Spleen (tissue), 11 donors: ENCODE measurements around the gene AIG1. TPM values are rescaled to one million over a fixed set of nuclear protein-coding genes. Genes with fewer than 3 reads are reported as not detected.
"Not testable (repeated sequence)": the region's sequence is repeated elsewhere in the genome, so short reads cannot be mapped to it uniquely, and the experiment has no call there.

ENCODE experiments used
- DNase-seq: peaks from one replicate; pipeline ENCODE4 v3.0.0-alpha.2; 2020
- H3K27ac ChIP-seq, 8 donors: fragments of 200-600 bp; sonication (generic) in 7 of 8; 1 replicate in 4 of 8; 2 replicates in 4 of 8; pipeline versions ENCODE4 v1.5.0 to v1.8.0; 2016 to 2021; ENCODE audit warnings: inconsistent platforms in 4 of 8, mild to moderate bottlenecking in 4 of 8, moderate library complexity in 1 of 8
- H3K27me3 ChIP-seq, 7 donors: fragments of 200-600 bp; sonication (generic) in 6 of 7; replicated peaks in 1 of 7; 1 replicate in 4 of 7; 2 replicates in 3 of 7; pipeline versions ENCODE4 v1.5.0 to v1.8.0; 2016 to 2021; ENCODE audit warnings: inconsistent platforms in 3 of 7, mild to moderate bottlenecking in 1 of 7
- H3K36me3 ChIP-seq, 6 donors: fragments of 200-600 bp; sonication (generic) in 5 of 6; 1 replicate in 4 of 6; 2 replicates in 2 of 6; pipeline versions ENCODE4 v1.5.0 to v1.8.0; 2016 to 2021; ENCODE audit warnings: inconsistent platforms in 2 of 6
- H3K4me1 ChIP-seq, 6 donors: fragments of 200-600 bp; sonication (generic) in 5 of 6; 1 replicate in 3 of 6; 2 replicates in 3 of 6; pipeline versions ENCODE4 v1.5.0 to v1.8.0; 2016 to 2021; ENCODE audit warnings: inconsistent platforms in 3 of 6
- H3K4me3 ChIP-seq, 8 donors: fragments of 200-600 bp; sonication (generic) in 7 of 8; 1 replicate in 4 of 8; 2 replicates in 4 of 8; pipeline versions ENCODE4 v1.5.0 to v1.8.0; 2016 to 2021; ENCODE audit warnings: inconsistent platforms in 4 of 8, mild to moderate bottlenecking in 4 of 8, moderate library complexity in 2 of 8
- H3K9me3 ChIP-seq, 8 donors: fragments of 200-600 bp; sonication (generic) in 7 of 8; 1 replicate in 4 of 8; 2 replicates in 4 of 8; pipeline versions ENCODE4 v1.5.0 to v1.8.0; 2016 to 2021; ENCODE audit warnings: inconsistent platforms in 4 of 8
- CTCF ChIP-seq, 11 experiments: fragments of 200-600 bp in 7 of 11; fragments of 450-650 bp in 4 of 11; sonication (generic) in 4 of 11; IDR thresholded peaks in 8 of 11; conservative IDR thresholded peaks in 3 of 11; 1 replicate in 7 of 11; 2 replicates in 4 of 11; pipeline versions ENCODE4 v1.4.0 to v1.8.0; 2016 to 2021; ENCODE audit warnings: antibody characterized with exemption in 11 of 11, inconsistent platforms in 4 of 11, mild to moderate bottlenecking in 1 of 11
- POLR2A ChIP-seq, 3 donors: fragments of 450-650 bp; IDR thresholded peaks; one replicate each; pipeline ENCODE4 v1.5.1; 2017; ENCODE audit warnings: antibody characterized with exemption in 3 of 3, mild to moderate bottlenecking in 1 of 3
- POLR2AphosphoS5 ChIP-seq, 3 donors: sonication (generic); formaldehyde crosslinking; IDR thresholded peaks; one replicate each; pipeline ENCODE4 v1.5.1; 2017; ENCODE audit warnings: antibody characterized with exemption in 3 of 3
- WGBS, 5 donors: extraction: QIAGEN DNeasy Blood & Tissue Kit in 3 of 5; methylation state at CpG; one replicate each; pipeline versions ENCODE4 v1.1.5 to v1.1.7; 2013 to 2018; 5-methylcytosine and 5-hydroxymethylcytosine counted together
- intact Hi-C: fragments of 100-400 bp; cut with DNase I; formaldehyde crosslinking; loops from one replicate; pipeline ENCODE4 v1.15.0; 2023; ENCODE audit warnings: low total_unique reads
- polyA plus RNA-seq, 3 donors: library from polyadenylated mRNA; stranded (reverse); fragments of 200-250 nt; gene quantifications; one replicate each; pipeline ENCODE4 v1.2.1, GENCODE V29; 2013
- total RNA-seq, 7 donors: library from RNA; depleted of rRNA in 3 of 7; stranded (reverse); fragments of >200 nt in 3 of 7; fragmentation: NEBNext Ultra II Directional in 4 of 7; extraction: Animal tissue kit (Norgen Biotek cat#: 25700) in 4 of 7; gene quantifications; one replicate each; pipeline versions ENCODE4 v1.1.0 to v1.2.1, GENCODE V29; 2016 to 2021
- donor health status: healthy with polysubstance abuse.
- donor health status: DM: no; HTN: no; CAD: no; lungs with moderate emphysema.
- donor health status: DM: no; HTN: no; CAD: no.
- donor health status: Bipolar disorder and iron deficiency.
- donor health status: healthy.
- donor health status: DM: no; HTN: no; CAD: no.
- donor health status: DM: yes; HTN: yes; CAD: no.

The AIG1 gene
- total and polyA plus RNA-seq, 10 donors: 14.3 to 38.0 (median 27.9) TPM

- H3K4me1 ChIP-seq: no peaks in the 10 kb centered on the region
- WGBS, 5 donors: 75 to 85% (median 78%) methylated on average over 6 of the region's 6 CpGs
- H3K27ac ChIP-seq: no peak overlapping the region
- DNase-seq: no peak
- no peaks in the 10 kb centered on the region for H3K36me3 ChIP-seq
- intact Hi-C loops: no loop called here
- H3K4me3 ChIP-seq: no peak overlapping the region
- no peak for TF ChIP-seq CTCF (IDR thresholded peaks at IDR 0.05 in 8 of 11, conservative IDR thresholded peaks at IDR 0.05 in 3 of 11)
- no peak for TF ChIP-seq POLR2A (IDR thresholded peaks at IDR 0.05)
- TF ChIP-seq POLR2AphosphoS5 (IDR thresholded peaks at IDR 0.05): no peak
- no peaks in the 10 kb centered on the region for H3K27me3 ChIP-seq
- H3K9me3 ChIP-seq: peaks cover 0 to 6% (median 2%) of the 10 kb centered on the region in 8 donors
These were observed 238.8 kb downstream of the AIG1 start for GRCh38 chr6:143299253-143300166.

GRCh38 chr6:143301188-143301587, 240.5 kb downstream of the AIG1 start:
- Histone ChIP-seq H3K4me1 (no peaks in the 10 kb centered on the region), H3K4me3 (no peak overlapping the region), H3K9me3 (peaks cover 0 to 6% (median 2%) of the 10 kb centered on the region in 8 donors), H3K27me3 (no peaks in the 10 kb centered on the region), H3K36me3 (no peaks in the 10 kb centered on the region), H3K27ac (no peak overlapping the region)
- DNase-seq: no peak
- no peak for TF ChIP-seq POLR2A (IDR thresholded peaks at IDR 0.05)
- no peak for TF ChIP-seq POLR2AphosphoS5 (IDR thresholded peaks at IDR 0.05)
- TF ChIP-seq CTCF (IDR thresholded peaks at IDR 0.05 in 8 of 11, conservative IDR thresholded peaks at IDR 0.05 in 3 of 11): no peak
- WGBS, 5 donors: 77 to 94% (median 86%) methylated on average over 4 of the region's 4 CpGs
- intact Hi-C loops: no loop called here

- DNase-seq, H3K9me3 ChIP-seq, H3K4me3 ChIP-seq, H3K27me3 ChIP-seq, H3K36me3 ChIP-seq, intact Hi-C loops, H3K4me1 ChIP-seq, H3K27ac ChIP-seq: not testable (repeated sequence)
- 95 to 99% (median 97%) methylated on average over 8 to 10 of the region's 10 CpGs for WGBS, 5 donors
These were observed 247.1 kb downstream of the AIG1 start for GRCh38 chr6:143307760-143308159.

GRCh38 chr6:143313163-143313562, 252.5 kb downstream of the AIG1 start:
- intact Hi-C loops: no loop called here
- H3K4me1 ChIP-seq: no peaks in the 10 kb centered on the region
- no peak for DNase-seq
- WGBS, 5 donors: 94 to 96% (median 95%) methylated on average over 4 of the region's 4 CpGs
- no peaks in the 10 kb centered on the region for H3K27me3 ChIP-seq
- no peak overlapping the region for H3K4me3 ChIP-seq
- TF ChIP-seq CTCF (IDR thresholded peaks at IDR 0.05 in 8 of 11, conservative IDR thresholded peaks at IDR 0.05 in 3 of 11): no peak
- no peak for TF ChIP-seq POLR2AphosphoS5 (IDR thresholded peaks at IDR 0.05)
- TF ChIP-seq POLR2A (IDR thresholded peaks at IDR 0.05): no peak
- H3K27ac ChIP-seq: no peak overlapping the region
- H3K9me3 ChIP-seq: peaks cover 0 to 28% (median 11%) of the 10 kb centered on the region in 8 donors
- no peaks in the 10 kb centered on the region for H3K36me3 ChIP-seq
